PC-9 (cell line): Measurements from ENCODE around the gene APCDD1L.

Source experiments
- EZH2 ChIP-seq: fragments of 200-600 bp; sonication (generic); IDR thresholded peaks from 2 replicates; pipeline ENCODE4 v1.8.0; 2017; ENCODE audit warnings: antibody characterized with exemption, low read depth
- TF ChIP-seq, protein P1 (sequence below): fragments of 200-600 bp; sonication (generic); conservative IDR thresholded peaks from 2 replicates; pipeline ENCODE4 v1.6.1; 2017; ENCODE audit warnings: mixed run types, antibody characterized with exemption, mild to moderate bottlenecking, moderate library complexity

DNA sequence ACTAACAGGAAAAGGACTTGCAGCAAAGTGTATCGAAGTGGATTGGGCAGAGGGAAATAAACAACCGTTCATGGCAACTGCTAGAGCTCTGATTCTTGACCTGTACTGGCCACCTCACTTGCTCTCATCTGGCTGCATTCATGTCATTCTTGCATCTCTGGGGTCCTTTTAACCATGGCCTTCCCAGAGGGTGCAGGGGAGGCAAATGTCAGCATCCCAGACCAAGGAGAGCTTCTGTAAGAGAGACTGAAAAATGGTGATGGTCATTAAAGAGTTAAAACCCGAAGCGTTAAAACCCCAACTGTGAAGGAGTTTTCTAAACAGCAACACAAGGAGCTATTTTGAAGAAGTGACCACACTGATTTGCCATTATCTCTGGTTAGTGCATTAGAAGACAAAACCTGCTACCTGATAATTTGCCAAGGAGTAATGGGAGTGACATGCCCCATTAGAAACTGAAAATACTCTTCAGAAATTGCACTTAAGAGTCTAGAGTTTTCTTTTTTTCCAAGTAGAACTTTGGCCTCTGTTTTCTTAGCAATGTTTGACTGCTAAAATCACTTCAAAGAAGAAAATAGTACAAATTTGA, 62.4 kb downstream of the APCDD1L start:
- TF ChIP-seq, protein P1, sequence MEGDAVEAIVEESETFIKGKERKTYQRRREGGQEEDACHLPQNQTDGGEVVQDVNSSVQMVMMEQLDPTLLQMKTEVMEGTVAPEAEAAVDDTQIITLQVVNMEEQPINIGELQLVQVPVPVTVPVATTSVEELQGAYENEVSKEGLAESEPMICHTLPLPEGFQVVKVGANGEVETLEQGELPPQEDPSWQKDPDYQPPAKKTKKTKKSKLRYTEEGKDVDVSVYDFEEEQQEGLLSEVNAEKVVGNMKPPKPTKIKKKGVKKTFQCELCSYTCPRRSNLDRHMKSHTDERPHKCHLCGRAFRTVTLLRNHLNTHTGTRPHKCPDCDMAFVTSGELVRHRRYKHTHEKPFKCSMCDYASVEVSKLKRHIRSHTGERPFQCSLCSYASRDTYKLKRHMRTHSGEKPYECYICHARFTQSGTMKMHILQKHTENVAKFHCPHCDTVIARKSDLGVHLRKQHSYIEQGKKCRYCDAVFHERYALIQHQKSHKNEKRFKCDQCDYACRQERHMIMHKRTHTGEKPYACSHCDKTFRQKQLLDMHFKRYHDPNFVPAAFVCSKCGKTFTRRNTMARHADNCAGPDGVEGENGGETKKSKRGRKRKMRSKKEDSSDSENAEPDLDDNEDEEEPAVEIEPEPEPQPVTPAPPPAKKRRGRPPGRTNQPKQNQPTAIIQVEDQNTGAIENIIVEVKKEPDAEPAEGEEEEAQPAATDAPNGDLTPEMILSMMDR, result no peak
- no peak for TF ChIP-seq EZH2
